ENCODE results near the gene TYR.
"Not testable (repeated sequence)": the region's sequence is repeated elsewhere in the genome, so short reads cannot be mapped to it uniquely, and the experiment has no call there.

The TYR gene

GRCh38 chr11:89273220-89273619, 95.5 kb downstream of the TYR start:
- DNase-seq: peak; percentile 0

- no peak for DNase-seq
These were observed 98.3 kb downstream of the TYR start for GRCh38 chr11:89275966-89276365.

- no peak for DNase-seq
These were observed 101.5 kb downstream of the TYR start for GRCh38 chr11:89279176-89279575.

- not testable (repeated sequence) for DNase-seq
These were observed 103.5 kb downstream of the TYR start for GRCh38 chr11:89281032-89281677.

GRCh38 chr11:89286601-89287000, 108.9 kb downstream of the TYR start:
- DNase-seq: not testable (repeated sequence)

- not testable (repeated sequence) for DNase-seq
These were observed 110.3 kb downstream of the TYR start for GRCh38 chr11:89288004-89288403.

GRCh38 chr11:89293965-89294679, 116.4 kb downstream of the TYR start:
- DNase-seq: no peak

- not testable (repeated sequence) for DNase-seq
These were observed 117.3 kb downstream of the TYR start for GRCh38 chr11:89295023-89295422.

- not testable (repeated sequence) for DNase-seq
These were observed 125.4 kb downstream of the TYR start for GRCh38 chr11:89303029-89303428.

- not testable (repeated sequence) for DNase-seq
These were observed 130.6 kb downstream of the TYR start for GRCh38 chr11:89308272-89308671.

GRCh38 chr11:89309321-89309985, 131.8 kb downstream of the TYR start:
- DNase-seq: not testable (repeated sequence)

GRCh38 chr11:89310607-89311006, 132.9 kb downstream of the TYR start:
- DNase-seq: not testable (repeated sequence)

- no peak for DNase-seq
These were observed 143.7 kb downstream of the TYR start for GRCh38 chr11:89321401-89321800.

GRCh38 chr11:89327885-89328284, 150.2 kb downstream of the TYR start:
- DNase-seq: no peak

GRCh38 chr11:89331940-89332339, 154.3 kb downstream of the TYR start:
- DNase-seq: not testable (repeated sequence)

GRCh38 chr11:89333704-89334103, 156.0 kb downstream of the TYR start:
- not testable (repeated sequence) for DNase-seq

GRCh38 chr11:89337100-89337650, 159.5 kb downstream of the TYR start:
- not testable (repeated sequence) for DNase-seq

GRCh38 chr11:89338073-89338472, 160.4 kb downstream of the TYR start:
- not testable (repeated sequence) for DNase-seq

GRCh38 chr11:89340450-89340849, 162.8 kb downstream of the TYR start:
- DNase-seq: not testable (repeated sequence)

GRCh38 chr11:89342880-89343572, 165.4 kb downstream of the TYR start:
- not testable (repeated sequence) for DNase-seq

All from activated CD4-positive, alpha-beta T cell treated with anti-CD3 and anti-CD28 coated beads, Interleukin-2, Interleukin-6, amounts not matched to agents 100 ng/mL and 50 ng/mL, durations not matched to agents 16 hours and 8 hours (primary cell).